ENCODE measurements around the gene NNT. TPM values are rescaled to one million over a fixed set of nuclear protein-coding genes. Genes with fewer than 3 reads are reported as not detected.

NNT gene
- total and polyA plus RNA-seq, 2 of the 13 experiments (the other 11 are each of a cell fraction or from before 2014, with no cell fraction given), result 21.1 to 58.0 TPM

DNA sequence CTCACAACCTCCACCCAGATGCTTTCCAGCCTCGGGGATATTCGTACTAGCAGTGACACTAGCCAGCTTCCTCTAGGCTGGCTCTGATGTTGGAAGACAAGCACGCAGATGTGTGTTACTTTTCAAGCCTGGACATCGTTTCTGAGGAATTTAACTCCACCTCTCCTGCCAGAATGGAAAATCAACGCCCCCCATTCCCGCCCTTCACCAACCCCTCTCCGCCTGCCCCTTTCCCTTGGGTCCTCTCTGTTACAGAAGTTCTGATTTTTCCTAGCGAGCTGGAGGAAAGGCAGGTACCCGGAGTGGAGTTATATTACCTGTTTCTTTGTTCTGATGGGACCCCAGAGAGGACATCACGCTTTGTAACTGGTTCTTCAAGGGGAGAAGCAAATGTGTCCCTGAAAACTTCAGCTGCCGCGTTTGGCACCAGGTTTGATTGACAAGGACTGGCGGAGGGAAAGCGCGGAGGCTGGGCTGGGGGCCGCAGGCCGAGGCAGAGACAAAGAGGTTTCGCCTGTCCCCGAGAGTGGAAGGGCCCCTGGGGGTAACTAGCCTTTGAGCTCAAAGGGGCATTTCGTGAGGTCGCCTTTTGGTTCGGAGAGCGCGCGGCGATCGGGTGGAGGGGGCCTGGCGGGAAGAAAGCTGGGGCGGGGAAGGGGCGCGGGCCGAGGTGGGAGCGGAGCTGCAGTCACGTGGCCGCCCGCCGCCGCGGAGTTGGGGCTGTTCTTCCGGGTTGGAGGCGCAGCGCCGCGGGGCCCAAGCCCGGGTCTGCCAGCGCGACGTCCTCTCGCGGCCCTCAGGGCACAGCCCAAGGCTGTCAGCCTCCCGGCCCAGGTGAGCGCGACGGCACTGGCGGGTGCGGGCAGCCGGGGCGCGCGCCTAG, at the start of gene NNT (continued):
- TF ChIP-seq, protein P1, sequence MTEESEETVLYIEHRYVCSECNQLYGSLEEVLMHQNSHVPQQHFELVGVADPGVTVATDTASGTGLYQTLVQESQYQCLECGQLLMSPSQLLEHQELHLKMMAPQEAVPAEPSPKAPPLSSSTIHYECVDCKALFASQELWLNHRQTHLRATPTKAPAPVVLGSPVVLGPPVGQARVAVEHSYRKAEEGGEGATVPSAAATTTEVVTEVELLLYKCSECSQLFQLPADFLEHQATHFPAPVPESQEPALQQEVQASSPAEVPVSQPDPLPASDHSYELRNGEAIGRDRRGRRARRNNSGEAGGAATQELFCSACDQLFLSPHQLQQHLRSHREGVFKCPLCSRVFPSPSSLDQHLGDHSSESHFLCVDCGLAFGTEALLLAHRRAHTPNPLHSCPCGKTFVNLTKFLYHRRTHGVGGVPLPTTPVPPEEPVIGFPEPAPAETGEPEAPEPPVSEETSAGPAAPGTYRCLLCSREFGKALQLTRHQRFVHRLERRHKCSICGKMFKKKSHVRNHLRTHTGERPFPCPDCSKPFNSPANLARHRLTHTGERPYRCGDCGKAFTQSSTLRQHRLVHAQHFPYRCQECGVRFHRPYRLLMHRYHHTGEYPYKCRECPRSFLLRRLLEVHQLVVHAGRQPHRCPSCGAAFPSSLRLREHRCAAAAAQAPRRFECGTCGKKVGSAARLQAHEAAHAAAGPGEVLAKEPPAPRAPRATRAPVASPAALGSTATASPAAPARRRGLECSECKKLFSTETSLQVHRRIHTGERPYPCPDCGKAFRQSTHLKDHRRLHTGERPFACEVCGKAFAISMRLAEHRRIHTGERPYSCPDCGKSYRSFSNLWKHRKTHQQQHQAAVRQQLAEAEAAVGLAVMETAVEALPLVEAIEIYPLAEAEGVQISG (CRISPR knock-in tag; IDR thresholded peaks at IDR 0.05), result peak; percentile 92
- TF ChIP-seq NCOA2 (CRISPR knock-in tag; IDR thresholded peaks at IDR 0.05) (no peak), CENPBD1 (CRISPR knock-in tag; IDR thresholded peaks at IDR 0.05; ENCODE audit: borderline replicate concordance, low read depth) (no peak), SMC3 (IDR thresholded peaks at IDR 0.05; ENCODE audit: low read length) (no peak), ETV6 (CRISPR knock-in tag; conservative IDR thresholded peaks at IDR 0.05) (no peak; the same call in 1 of the 2 replicates), ZC3H13 (CRISPR knock-in tag; IDR thresholded peaks at IDR 0.05) (no peak), ISL2 (CRISPR knock-in tag; IDR thresholded peaks at IDR 0.05) (peak; percentile 73), FOXA3 (CRISPR knock-in tag; IDR thresholded peaks at IDR 0.05) (no peak), ZNF687 (CRISPR knock-in tag; IDR thresholded peaks at IDR 0.05) (peak; percentile 98), MAZ (IDR thresholded peaks at IDR 0.05; ENCODE audit: borderline replicate concordance, low read depth, low read length) (peak; percentile 50; the same call in 1 of the 2 replicates), MAZ (CRISPR knock-in tag; IDR thresholded peaks at IDR 0.05; ENCODE audit: low read depth) (peak; percentile 74; the same call in 1 of the 2 replicates), ZSCAN25 (CRISPR knock-in tag; IDR thresholded peaks at IDR 0.05) (peak; percentile 24; the same call in 1 of the 2 replicates), TFDP1 (CRISPR knock-in tag; IDR thresholded peaks at IDR 0.05; ENCODE audit: borderline replicate concordance) (peak; percentile 85; the same call in 1 of the 2 replicates), ZEB1 (IDR thresholded peaks at IDR 0.05; ENCODE audit: insufficient replicate concordance, low read depth) (peak; percentile 43)
- TF ChIP-seq, protein P2, sequence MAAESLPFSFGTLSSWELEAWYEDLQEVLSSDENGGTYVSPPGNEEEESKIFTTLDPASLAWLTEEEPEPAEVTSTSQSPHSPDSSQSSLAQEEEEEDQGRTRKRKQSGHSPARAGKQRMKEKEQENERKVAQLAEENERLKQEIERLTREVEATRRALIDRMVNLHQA (CRISPR knock-in tag; IDR thresholded peaks at IDR 0.05), result no peak
- TF ChIP-seq, protein P3, sequence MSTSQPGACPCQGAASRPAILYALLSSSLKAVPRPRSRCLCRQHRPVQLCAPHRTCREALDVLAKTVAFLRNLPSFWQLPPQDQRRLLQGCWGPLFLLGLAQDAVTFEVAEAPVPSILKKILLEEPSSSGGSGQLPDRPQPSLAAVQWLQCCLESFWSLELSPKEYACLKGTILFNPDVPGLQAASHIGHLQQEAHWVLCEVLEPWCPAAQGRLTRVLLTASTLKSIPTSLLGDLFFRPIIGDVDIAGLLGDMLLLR (CRISPR knock-in tag; IDR thresholded peaks at IDR 0.05), result peak; percentile 85; the same call in 1 of the 2 replicates

All from HepG2 (cell line).